B cell (primary cell): ENCODE measurements around the gene SIRT1. TPM values are rescaled to one million over a fixed set of nuclear protein-coding genes. Genes with fewer than 3 reads are reported as not detected.
"Not testable (repeated sequence)": the region's sequence is repeated elsewhere in the genome, so short reads cannot be mapped to it uniquely, and the experiment has no call there.

ENCODE experiments used
- ATAC-seq: fragments of 200-7000 bp; cut with Tn5 transposase; one replicate; pipeline ENCODE4 v1.10.0; 2021; ENCODE audit warnings: low read depth, mild to moderate bottlenecking, moderate number of reproducible peaks, moderate library complexity
- CTCF ChIA-PET: fragments of 350-600 bp; sonication (Branson Sonifier 250); formaldehyde crosslinking; loops from one replicate; lab custom pipeline; 2021; ENCODE audit warnings: antibody characterized with exemption, inconsistent platforms; lab: Charles Lee
- POLR2A ChIA-PET: fragments of 350-600 bp; sonication (Branson Sonifier 250); formaldehyde crosslinking; loops from one replicate; lab custom pipeline; 2021; ENCODE audit warnings: antibody characterized with exemption; lab: Charles Lee
- DNase-seq: peaks from one replicate; pipeline ENCODE4 v3.0.0; 2013
- H2AFZ ChIP-seq: 2 replicates; pipeline ENCODE4 v1.6.1; 2012; ENCODE audit warnings: mild to moderate bottlenecking, low read depth, low read length; ENCODE audit not compliant: insufficient read depth, poor library complexity, severe bottlenecking
- H3K27ac ChIP-seq, 2 donors: 1 replicate in 1 of 2; 2 replicates in 1 of 2; pipeline ENCODE4 v1.5.1; 2012 to 2013; ENCODE audit warnings: low read length in 2 of 2, mild to moderate bottlenecking in 2 of 2, moderate library complexity in 1 of 2
- H3K27me3 ChIP-seq, 4 experiments: fragments of 200-600 bp in 1 of 4; sonication (generic) in 1 of 4; replicated peaks in 1 of 4; 1 replicate in 2 of 4; 2 replicates in 2 of 4; pipeline versions ENCODE4 v1.6.1 to v1.7.0; 2013 to 2016; ENCODE audit warnings: low read length in 3 of 4, mild to moderate bottlenecking in 2 of 4, mixed read lengths in 1 of 4, moderate library complexity in 1 of 4; ENCODE audit not compliant: insufficient read depth in 4 of 4, control insufficient read depth in 3 of 4; ENCODE audit errors: control extremely low read depth in 1 of 4
- H3K36me3 ChIP-seq, 2 experiments: replicated peaks in 1 of 2; 1 replicate in 1 of 2; 2 replicates in 1 of 2; pipeline versions ENCODE4 v1.6.1 to v1.7.1; 2013; ENCODE audit warnings: low read length in 1 of 2; ENCODE audit not compliant: insufficient read depth in 2 of 2, control insufficient read depth in 1 of 2; ENCODE audit errors: control extremely low read depth in 1 of 2, extremely low read depth in 1 of 2
- H3K4me1 ChIP-seq, 2 donors: fragments of 200-600 bp in 1 of 2; sonication (generic) in 1 of 2; 1 replicate in 1 of 2; 2 replicates in 1 of 2; pipeline versions ENCODE4 v1.5.1 to v1.6.1; 2013 to 2017; ENCODE audit warnings: low read length in 2 of 2; ENCODE audit not compliant: control insufficient read depth in 2 of 2, insufficient read depth in 2 of 2
- H3K4me2 ChIP-seq: replicated peaks from 2 replicates; pipeline ENCODE3; 2012; ENCODE audit warnings: mild to moderate bottlenecking, low read depth, low read length; ENCODE audit not compliant: poor library complexity, severe bottlenecking
- H3K4me3 ChIP-seq, 5 experiments: fragments of 200-600 bp in 1 of 5; sonication (generic) in 1 of 5; 1 replicate in 3 of 5; 2 replicates in 2 of 5; pipeline versions ENCODE4 v1.5.1 to v1.7.0; 2011 to 2016; ENCODE audit warnings: low read length in 4 of 5, mild to moderate bottlenecking in 4 of 5, low read depth in 2 of 5, control low read depth in 1 of 5, moderate library complexity in 1 of 5; ENCODE audit not compliant: insufficient read depth in 1 of 5; ENCODE audit errors: control extremely low read depth in 1 of 5, extremely low read depth in 1 of 5
- H3K79me2 ChIP-seq: fragments of 200-600 bp; sonication (generic); one replicate; pipeline ENCODE4 v1.6.0; 2016; ENCODE audit warnings: low read length; ENCODE audit not compliant: control insufficient read depth, insufficient read depth
- H3K9ac ChIP-seq: fragments of 200-600 bp; sonication (generic); 2 replicates; pipeline ENCODE4 v1.6.1; 2017; ENCODE audit warnings: mild to moderate bottlenecking, low read length, moderate library complexity
- H3K9me3 ChIP-seq, 3 donors: one replicate each; pipeline versions ENCODE4 v1.6.1 to v1.7.1; 2013; ENCODE audit warnings: low read length in 2 of 3; ENCODE audit not compliant: control insufficient read depth in 2 of 3, insufficient read depth in 1 of 3; ENCODE audit errors: control extremely low read depth in 1 of 3
- H4K20me1 ChIP-seq: 2 replicates; pipeline ENCODE4 v1.6.0; 2012; ENCODE audit warnings: mild to moderate bottlenecking, low read length; ENCODE audit not compliant: insufficient read depth, control insufficient read depth, poor library complexity, severe bottlenecking
- H3K27ac Mint-ChIP-seq: one replicate; pipeline ENCODE4 v1.8.0; 2021; ENCODE audit warnings: mixed read lengths
- H3K27me3 Mint-ChIP-seq: one replicate; pipeline ENCODE4 v1.8.0; 2021; ENCODE audit warnings: mixed read lengths
- H3K4me1 Mint-ChIP-seq: one replicate; pipeline ENCODE4 v1.8.0; 2021; ENCODE audit warnings: mixed read lengths
- H3K4me3 Mint-ChIP-seq: one replicate; pipeline ENCODE4 v1.8.0; 2021; ENCODE audit warnings: mixed read lengths
- H3K9me3 Mint-ChIP-seq: one replicate; pipeline ENCODE4 v1.8.0; 2022; ENCODE audit warnings: mixed read lengths; ENCODE audit not compliant: insufficient read depth
- CTCF ChIP-seq: fragments of 200-600 bp; IDR thresholded peaks from one replicate; pipeline ENCODE4 v1.8.0; 2022; ENCODE audit warnings: antibody characterized with exemption, mild to moderate bottlenecking
- EZH2 ChIP-seq: IDR thresholded peaks from 2 replicates; pipeline ENCODE4 v1.6.1; 2012; ENCODE audit warnings: borderline replicate concordance, low read depth, mild to moderate bottlenecking, moderate library complexity, low read length; ENCODE audit not compliant: insufficient read depth, poor library complexity, severe bottlenecking
- WGBS: methylation state at CpG from one replicate; pipeline ENCODE4 v1.1.5; 2013; ENCODE audit warnings: missing lambda C conversion rate; ENCODE audit not compliant: insufficient coverage; 5-methylcytosine and 5-hydroxymethylcytosine counted together
- intact Hi-C: fragments of 100-400 bp; cut with micrococcal nuclease; formaldehyde crosslinking; loops from one replicate; pipeline ENCODE4 v1.10.0; 2022
- polyA minus RNA-seq: library from RNA; depleted of rRNA, polyadenylated mRNA; stranded (reverse); fragments of >200 nt; gene quantifications from 2 replicates; pipeline ENCODE4 v1.2.3, GENCODE V29; 2012
- polyA plus RNA-seq: library from polyadenylated mRNA; depleted of rRNA; stranded (reverse); fragments of >200 nt; gene quantifications from 2 replicates; pipeline ENCODE4 v1.2.3, GENCODE V29; 2012
- total RNA-seq, 2 donors: library from RNA; stranded (reverse); fragments of 120-200 nt in 1 of 2; gene quantifications; 1 replicate in 1 of 2; 2 replicates in 1 of 2; pipeline versions ENCODE4 v1.2.3 to v1.2.4, GENCODE V29; 2013 to 2022

SIRT1 gene
- total RNA-seq (66.5 and 67.8 TPM in 2 replicates), polyA plus RNA-seq (14.4 and 32.5 TPM in 2 replicates), polyA minus RNA-seq (15.4 and 22.6 TPM in 2 replicates)
- 37.5 TPM for total RNA-seq (2013)

- peaks cover 7 to 26% of the 10 kb centered on the region in 2 experiments for H3K36me3 ChIP-seq
- no peaks in the 10 kb centered on the region for H3K27me3 Mint-ChIP-seq
- under 1% methylated on average over 62 of the region's 62 CpGs for WGBS
- ATAC-seq (peak; percentile 78), DNase-seq (peak; percentile 97)
- intact Hi-C loops = loop anchor here (1.0 to 2.0 kb wide), 5 partner anchors 29 to 522 kb away; partner anchors contain the start of genes HERC4 and RUFY2
- H3K9ac ChIP-seq = peak within 1 kb of the TSS; percentile 90
- peaks cover 5 to 19% of the 10 kb centered on the region in 2 donors for H3K4me1 ChIP-seq
- H3K27ac ChIP-seq = peak within 1 kb of the TSS; percentile 82 to 90
- H3K9me3 Mint-ChIP-seq = no peaks in the 10 kb centered on the region
- peak within 1 kb of the TSS; percentile 99 for H3K27ac Mint-ChIP-seq
- H3K79me2 ChIP-seq = peaks cover 37% of the 10 kb centered on the region
- H4K20me1 ChIP-seq = peaks cover 34% of the 10 kb centered on the region
- H3K4me3 Mint-ChIP-seq = peak within 1 kb of the TSS; percentile 90
- H3K27me3 ChIP-seq = no peaks in the 10 kb centered on the region
- H3K4me1 Mint-ChIP-seq = peaks cover 34% of the 10 kb centered on the region
- peak within 1 kb of the TSS; percentile 78 for H3K4me2 ChIP-seq
- peak within 1 kb of the TSS; percentile 74 for H2AFZ ChIP-seq
- ChIA-PET POLR2A (interaction anchor here (0.5 to 2.7 kb wide), 6 partner anchors 29 to 640 kb away, joined by 3 to 20 read pairs (median 4); partner anchors contain the start of gene HNRNPH3), CTCF (interaction anchor here (0.8 to 5.2 kb wide), 8 partner anchors 29 to 464 kb away, joined by 3 to 35 read pairs (median 5); no protein-coding TSS in a partner anchor)
- H3K9me3 ChIP-seq = no peaks in the 10 kb centered on the region
- no peak for TF ChIP-seq EZH2
- TF ChIP-seq CTCF = no peak
- peak within 1 kb of the TSS; percentile 74 to 89 (median 79) for H3K4me3 ChIP-seq
Measured at GRCh38 chr10:67884313-67884841, at the start of gene SIRT1. TSS of gene SIRT1 (plus strand) at chr10:67884656. CDS start at chr10:67884722, 66 bp downstream.

- H3K27ac Mint-ChIP-seq, intact Hi-C loops, H3K9me3 ChIP-seq, ATAC-seq, H3K79me2 ChIP-seq, H3K4me3 ChIP-seq, H3K4me3 Mint-ChIP-seq, H3K9ac ChIP-seq, H3K27me3 Mint-ChIP-seq, H3K4me2 ChIP-seq, H3K36me3 ChIP-seq, H3K4me1 ChIP-seq, H3K27me3 ChIP-seq, POLR2A ChIA-PET, H3K4me1 Mint-ChIP-seq, DNase-seq, H4K20me1 ChIP-seq, H3K9me3 Mint-ChIP-seq, H2AFZ ChIP-seq, H3K27ac ChIP-seq: not testable (repeated sequence)
- WGBS = no CpG with 5 or more reads among the region's 6 CpGs
- CTCF ChIA-PET = interaction anchor here (0.7 kb wide), 2 partner anchors 15 to 53 kb away, joined by 3 to 4 read pairs; no protein-coding TSS in a partner anchor
Measured at GRCh38 chr10:67835541-67836394, 48.7 kb upstream of the SIRT1 start.
